ENCODE results near the gene GLIPR2.
A peak's percentile ranks its signal among the peaks of the same experiment; 100 is the strongest.

GLIPR2 gene

GRCh38 chr9:36145970-36146369, 9.4 kb downstream of the GLIPR2 start:
- DNase-seq: no peak

- DNase-seq: no peak
Measured at GRCh38 chr9:36146651-36147050, 10.1 kb downstream of the GLIPR2 start.

GRCh38 chr9:36147441-36148175, 11.1 kb downstream of the GLIPR2 start:
- DNase-seq: no peak

GRCh38 chr9:36148311-36149051, 11.9 kb downstream of the GLIPR2 start:
- DNase-seq: peak; percentile 96 to 97 (median 96)

GRCh38 chr9:36149197-36149596, 12.7 kb downstream of the GLIPR2 start:
- peak; percentile 53 to 76 (median 71) for DNase-seq

GRCh38 chr9:36150574-36151315, 14.2 kb downstream of the GLIPR2 start:
- DNase-seq: peak; percentile 81 to 83 (median 82)

GRCh38 chr9:36151316-36152210, 15.0 kb downstream of the GLIPR2 start:
- DNase-seq: peak; percentile 89 to 93 (median 90)

GRCh38 chr9:36152741-36153438, 16.4 kb downstream of the GLIPR2 start:
- DNase-seq: peak; percentile 38 to 50 (median 39)

- DNase-seq: peak in 1 of 3 donors; percentile 33
Measured at GRCh38 chr9:36153746-36154145, 17.2 kb downstream of the GLIPR2 start.

- peak; percentile 90 to 96 (median 91) for DNase-seq
Measured at GRCh38 chr9:36154331-36154952, 17.9 kb downstream of the GLIPR2 start.

GRCh38 chr9:36156116-36156515, 19.6 kb downstream of the GLIPR2 start:
- DNase-seq: no peak

- DNase-seq: peak in 2 of 3 donors; percentile 44 to 63
Measured at GRCh38 chr9:36158122-36158521, 21.6 kb downstream of the GLIPR2 start.

- DNase-seq: peak in 1 of 3 donors; percentile 12
Measured at GRCh38 chr9:36158917-36159316, 22.4 kb downstream of the GLIPR2 start.

- DNase-seq: peak in 1 of 3 donors; percentile 5
Measured at GRCh38 chr9:36159509-36159908, 23.0 kb downstream of the GLIPR2 start.

- peak in 1 of 3 donors; percentile 18 for DNase-seq
Measured at GRCh38 chr9:36160126-36160525, 23.6 kb downstream of the GLIPR2 start.

GRCh38 chr9:36161187-36161586, 24.7 kb downstream of the GLIPR2 start:
- peak in 1 of 3 donors; percentile 15 for DNase-seq

- DNase-seq: peak in 1 of 3 donors; percentile 15
Measured at GRCh38 chr9:36162211-36162738, 25.7 kb downstream of the GLIPR2 start.

- peak in 1 of 3 donors; percentile 17 for DNase-seq
Measured at GRCh38 chr9:36163049-36163785, 26.7 kb downstream of the GLIPR2 start.

- peak in 1 of 3 donors; percentile 16 for DNase-seq
Measured at GRCh38 chr9:36163786-36164170, 27.2 kb downstream of the GLIPR2 start.

GRCh38 chr9:36164372-36164771, 27.8 kb downstream of the GLIPR2 start:
- DNase-seq: peak in 1 of 3 donors; percentile 10
